Brain microvascular endothelial cell (primary cell): ENCODE results near the gene DPPA4.
"Not testable (repeated sequence)": the region's sequence is repeated elsewhere in the genome, so short reads cannot be mapped to it uniquely, and the experiment has no call there.

Experiments
- DNase-seq: peaks from one replicate; pipeline ENCODE4 v3.0.0-alpha.2; 2020
- H3K27ac ChIP-seq: fragments of 250-450 bp; sonication (Bioruptor Pico); 2 replicates; pipeline ENCODE4 v1.5.1; 2020; ENCODE audit warnings: mild to moderate bottlenecking, moderate library complexity
- H3K27me3 ChIP-seq: fragments of 250-450 bp; sonication (Bioruptor Pico); replicated peaks from 2 replicates; pipeline ENCODE4 v1.5.1; 2020; ENCODE audit warnings: mild to moderate bottlenecking
- H3K36me3 ChIP-seq: fragments of 250-450 bp; sonication (Bioruptor Pico); replicated peaks from 2 replicates; pipeline ENCODE4 v1.5.1; 2020; ENCODE audit warnings: mild to moderate bottlenecking
- H3K4me3 ChIP-seq: 2 replicates; pipeline ENCODE4 v1.5.1; 2011; ENCODE audit warnings: low read depth, mild to moderate bottlenecking, control low read depth, low read length, moderate library complexity
- CTCF ChIP-seq: IDR thresholded peaks from 2 replicates; pipeline ENCODE4 v1.5.1; 2011; ENCODE audit warnings: low read depth, mild to moderate bottlenecking, moderate library complexity, low read length, control low read depth, inconsistent platforms; ENCODE audit errors: missing control alignments
- in situ Hi-C: cut with HindIII; loops from 2 replicates; pipeline ENCODE4 v1.10.0; 2017; ENCODE audit warnings: low sequenced_read_pairs, low pct_ligation_motif_present

The DPPA4 gene

GRCh38 chr3:109337393-109337792 lies at the start of gene DPPA4:
Gene DPPA4, minus strand, starts transcription at chr3:109337546. Its CDS starts 29 bp downstream, at chr3:109337517.
- TF ChIP-seq CTCF = no peak
- Histone ChIP-seq H3K27me3 (no peaks in the 10 kb centered on the region), H3K36me3 (no peaks in the 10 kb centered on the region), H3K4me3 (peak within 1 kb of the TSS; percentile 57), H3K27ac (no peak within 1 kb of the TSS)
- no peak for DNase-seq
- in situ Hi-C loops = no loop called here

GRCh38 chr3:109385442-109386318 lies 48.3 kb upstream of the DPPA4 start:
- no peak for DNase-seq
- Histone ChIP-seq H3K27ac (no peak overlapping the region), H3K36me3 (no peaks in the 10 kb centered on the region), H3K27me3 (no peaks in the 10 kb centered on the region), H3K4me3 (no peak overlapping the region)
- in situ Hi-C loops = no loop called here
- no peak for TF ChIP-seq CTCF

GRCh38 chr3:109384164-109384563 lies 46.8 kb upstream of the DPPA4 start:
- in situ Hi-C loops = no loop called here
- no peaks in the 10 kb centered on the region for H3K27me3 ChIP-seq
- no peak for TF ChIP-seq CTCF
- no peak overlapping the region for H3K4me3 ChIP-seq
- no peak for DNase-seq
- H3K36me3 ChIP-seq = no peaks in the 10 kb centered on the region
- H3K27ac ChIP-seq = no peak overlapping the region

- H3K36me3 ChIP-seq = no peaks in the 10 kb centered on the region
- in situ Hi-C loops = no loop called here
- no peak overlapping the region for H3K27ac ChIP-seq
- no peaks in the 10 kb centered on the region for H3K27me3 ChIP-seq
- H3K4me3 ChIP-seq = no peak overlapping the region
- DNase-seq = no peak
- no peak for TF ChIP-seq CTCF
These were observed 45.2 kb upstream of the DPPA4 start for GRCh38 chr3:109382588-109382987.

- H3K27me3 ChIP-seq = no peaks in the 10 kb centered on the region
- TF ChIP-seq CTCF = no peak
- DNase-seq = no peak
- no peaks in the 10 kb centered on the region for H3K36me3 ChIP-seq
- H3K27ac ChIP-seq = no peak overlapping the region
- no peak overlapping the region for H3K4me3 ChIP-seq
- in situ Hi-C loops = no loop called here
These were observed 38.6 kb upstream of the DPPA4 start for GRCh38 chr3:109375975-109376374.

GRCh38 chr3:109374434-109374833 lies 37.1 kb upstream of the DPPA4 start:
- H3K27ac ChIP-seq, H3K4me3 ChIP-seq, in situ Hi-C loops, DNase-seq, H3K36me3 ChIP-seq, H3K27me3 ChIP-seq: not testable (repeated sequence)
